Measurements from ENCODE around the gene ANXA7. TPM values are rescaled to one million over a fixed set of nuclear protein-coding genes. Genes with fewer than 3 reads are reported as not detected.

Gene ANXA7
- polyA plus RNA-seq, 2 of the 4 experiments (the other 2 are of a cell fraction), result 96.2 to 150 TPM

DNA sequence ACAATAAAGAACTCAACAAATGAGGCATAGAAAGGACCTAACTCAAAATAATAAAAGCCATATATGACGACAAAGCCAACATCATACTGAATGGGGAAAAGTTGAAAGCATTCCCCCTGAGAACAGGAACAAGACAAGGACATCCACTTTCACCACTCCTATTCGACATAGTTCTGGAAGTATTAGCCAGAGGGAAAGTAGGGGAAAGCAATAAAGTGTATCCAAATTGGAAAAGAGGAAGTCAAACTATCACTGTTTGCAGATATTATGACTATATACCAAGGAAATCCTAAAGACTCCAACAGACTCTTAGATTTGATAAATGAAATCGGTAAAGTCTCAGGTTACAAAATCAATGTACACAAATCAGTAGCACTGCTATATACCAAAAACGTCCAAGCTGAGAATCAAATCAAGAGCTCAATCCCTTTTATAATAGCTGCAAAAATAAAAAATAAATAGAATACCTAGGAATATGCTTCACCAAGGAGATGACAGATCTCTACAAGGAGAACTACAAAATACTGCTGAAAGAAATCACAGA lies 4.8 kb downstream of the ANXA7 start:
- no peak for DNase-seq (ENCODE audit: low read depth in 1 of 2, low spot score in 1 of 2)
- TF ChIP-seq EHMT2 (IDR thresholded peaks at IDR 0.05; ENCODE audit: low read depth), result no peak
- TF ChIP-seq, protein P1, sequence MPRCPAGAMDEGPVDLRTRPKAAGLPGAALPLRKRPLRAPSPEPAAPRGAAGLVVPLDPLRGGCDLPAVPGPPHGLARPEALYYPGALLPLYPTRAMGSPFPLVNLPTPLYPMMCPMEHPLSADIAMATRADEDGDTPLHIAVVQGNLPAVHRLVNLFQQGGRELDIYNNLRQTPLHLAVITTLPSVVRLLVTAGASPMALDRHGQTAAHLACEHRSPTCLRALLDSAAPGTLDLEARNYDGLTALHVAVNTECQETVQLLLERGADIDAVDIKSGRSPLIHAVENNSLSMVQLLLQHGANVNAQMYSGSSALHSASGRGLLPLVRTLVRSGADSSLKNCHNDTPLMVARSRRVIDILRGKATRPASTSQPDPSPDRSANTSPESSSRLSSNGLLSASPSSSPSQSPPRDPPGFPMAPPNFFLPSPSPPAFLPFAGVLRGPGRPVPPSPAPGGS (IDR thresholded peaks at IDR 0.05), result no peak
- no peak for TF ChIP-seq ZC3H11A (IDR thresholded peaks at IDR 0.05)
- no peak for TF ChIP-seq PHF8 (IDR thresholded peaks at IDR 0.05; ENCODE audit: borderline replicate concordance, low read depth)
- TF ChIP-seq, protein P2, sequence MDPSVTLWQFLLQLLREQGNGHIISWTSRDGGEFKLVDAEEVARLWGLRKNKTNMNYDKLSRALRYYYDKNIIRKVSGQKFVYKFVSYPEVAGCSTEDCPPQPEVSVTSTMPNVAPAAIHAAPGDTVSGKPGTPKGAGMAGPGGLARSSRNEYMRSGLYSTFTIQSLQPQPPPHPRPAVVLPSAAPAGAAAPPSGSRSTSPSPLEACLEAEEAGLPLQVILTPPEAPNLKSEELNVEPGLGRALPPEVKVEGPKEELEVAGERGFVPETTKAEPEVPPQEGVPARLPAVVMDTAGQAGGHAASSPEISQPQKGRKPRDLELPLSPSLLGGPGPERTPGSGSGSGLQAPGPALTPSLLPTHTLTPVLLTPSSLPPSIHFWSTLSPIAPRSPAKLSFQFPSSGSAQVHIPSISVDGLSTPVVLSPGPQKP (IDR thresholded peaks at IDR 0.05; ENCODE audit: low read depth, low read length), result no peak
- no peak for TF ChIP-seq USF2 (IDR thresholded peaks at IDR 0.05)
- TF ChIP-seq EP300 (IDR thresholded peaks at IDR 0.05), result no peak
- no peak for TF ChIP-seq CBX2 (IDR thresholded peaks at IDR 0.05; ENCODE audit: borderline replicate concordance, low read depth)
- TF ChIP-seq, protein P3, sequence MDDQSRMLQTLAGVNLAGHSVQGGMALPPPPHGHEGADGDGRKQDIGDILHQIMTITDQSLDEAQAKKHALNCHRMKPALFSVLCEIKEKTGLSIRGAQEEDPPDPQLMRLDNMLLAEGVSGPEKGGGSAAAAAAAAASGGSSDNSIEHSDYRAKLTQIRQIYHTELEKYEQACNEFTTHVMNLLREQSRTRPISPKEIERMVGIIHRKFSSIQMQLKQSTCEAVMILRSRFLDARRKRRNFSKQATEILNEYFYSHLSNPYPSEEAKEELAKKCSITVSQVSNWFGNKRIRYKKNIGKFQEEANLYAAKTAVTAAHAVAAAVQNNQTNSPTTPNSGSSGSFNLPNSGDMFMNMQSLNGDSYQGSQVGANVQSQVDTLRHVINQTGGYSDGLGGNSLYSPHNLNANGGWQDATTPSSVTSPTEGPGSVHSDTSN (IDR thresholded peaks at IDR 0.05), result no peak
- no peak for TF ChIP-seq HOXB13 (CRISPR knock-in tag; IDR thresholded peaks at IDR 0.05; ENCODE audit: low read depth)
- TF ChIP-seq KDM5A (IDR thresholded peaks at IDR 0.05), result no peak
- TF ChIP-seq ESRRA (IDR thresholded peaks at IDR 0.05; ENCODE audit: borderline replicate concordance, low read length), result no peak
- no peak for TF ChIP-seq SMC3 (IDR thresholded peaks at IDR 0.05)
- TF ChIP-seq, protein P4, sequence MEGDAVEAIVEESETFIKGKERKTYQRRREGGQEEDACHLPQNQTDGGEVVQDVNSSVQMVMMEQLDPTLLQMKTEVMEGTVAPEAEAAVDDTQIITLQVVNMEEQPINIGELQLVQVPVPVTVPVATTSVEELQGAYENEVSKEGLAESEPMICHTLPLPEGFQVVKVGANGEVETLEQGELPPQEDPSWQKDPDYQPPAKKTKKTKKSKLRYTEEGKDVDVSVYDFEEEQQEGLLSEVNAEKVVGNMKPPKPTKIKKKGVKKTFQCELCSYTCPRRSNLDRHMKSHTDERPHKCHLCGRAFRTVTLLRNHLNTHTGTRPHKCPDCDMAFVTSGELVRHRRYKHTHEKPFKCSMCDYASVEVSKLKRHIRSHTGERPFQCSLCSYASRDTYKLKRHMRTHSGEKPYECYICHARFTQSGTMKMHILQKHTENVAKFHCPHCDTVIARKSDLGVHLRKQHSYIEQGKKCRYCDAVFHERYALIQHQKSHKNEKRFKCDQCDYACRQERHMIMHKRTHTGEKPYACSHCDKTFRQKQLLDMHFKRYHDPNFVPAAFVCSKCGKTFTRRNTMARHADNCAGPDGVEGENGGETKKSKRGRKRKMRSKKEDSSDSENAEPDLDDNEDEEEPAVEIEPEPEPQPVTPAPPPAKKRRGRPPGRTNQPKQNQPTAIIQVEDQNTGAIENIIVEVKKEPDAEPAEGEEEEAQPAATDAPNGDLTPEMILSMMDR (IDR thresholded peaks at IDR 0.05), result no peak
- TF ChIP-seq HDAC2 (IDR thresholded peaks at IDR 0.05), result no peak
- no peak for TF ChIP-seq RARB (CRISPR knock-in tag; IDR thresholded peaks at IDR 0.05)
- no peak for ATAC-seq
- Histone ChIP-seq H3K4me1 (peaks cover 31% of the 10 kb centered on the region; the same call in 2 of the 3 replicates), H3K27ac (no peak overlapping the region), H3K4me2 (no peak overlapping the region), H3K4me3 (no peak overlapping the region), H3K9me3 (no peaks in the 10 kb centered on the region)
- POLR2A ChIA-PET, result no interaction called here
- WGBS (ENCODE audit: missing lambda C conversion rate), result 71% methylated on average over 4 of the region's 4 CpGs
- CTCF ChIA-PET, result interaction anchor here (0.6 to 0.9 kb wide), 2 partner anchors 8 to 11 kb away, joined by 4 read pairs; no protein-coding TSS in a partner anchor
- no peak for FAIRE-seq

DNA sequence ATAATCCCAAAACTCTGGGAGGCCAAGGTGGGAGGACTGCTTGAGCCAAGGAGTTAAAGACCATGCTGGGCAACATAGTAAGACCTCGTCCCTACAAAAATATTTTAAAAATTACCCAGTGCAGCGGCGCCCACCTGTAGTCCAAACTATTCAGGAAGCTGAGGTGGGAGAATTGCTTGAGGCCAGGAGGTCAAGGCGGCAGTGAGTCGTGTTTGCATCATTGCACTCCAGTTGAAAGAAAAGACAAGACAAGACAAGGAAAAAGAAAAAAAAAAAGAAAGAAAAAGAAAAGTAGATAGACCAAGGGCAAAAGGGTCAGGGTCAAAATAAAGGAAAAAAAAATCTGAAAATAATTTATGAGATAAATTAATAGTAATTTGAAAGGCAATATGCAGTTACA lies 5.8 kb downstream of the ANXA7 start:
- POLR2A ChIA-PET, result no interaction called here
- CTCF ChIA-PET, result interaction anchor here (0.9 to 1.4 kb wide), 2 partner anchors 29 to 144 kb away, joined by 3 to 4 read pairs; no protein-coding TSS in a partner anchor

More for the DNA sequence above, 5.8 kb downstream of the ANXA7 start:
- H3K4me3 ChIP-seq, result no peak overlapping the region
- no peak overlapping the region for H3K4me2 ChIP-seq
- 82% methylated on average over 5 of the region's 5 CpGs for WGBS (ENCODE audit: missing lambda C conversion rate)
- H3K4me1 ChIP-seq, result peaks cover 31% of the 10 kb centered on the region; the same call in 2 of the 3 replicates
- no peak for DNase-seq (ENCODE audit: low read depth in 1 of 2, low spot score in 1 of 2)
- TF ChIP-seq FOSB (CRISPR knock-in tag; IDR thresholded peaks at IDR 0.05) (no peak), NFE2L2 (conservative IDR thresholded peaks at IDR 0.05; ENCODE audit: low read length) (no peak), ATOH8 (CRISPR knock-in tag; IDR thresholded peaks at IDR 0.05; ENCODE audit: low read depth) (no peak), HDAC2 (IDR thresholded peaks at IDR 0.05) (no peak), NPAS2 (CRISPR knock-in tag; IDR thresholded peaks at IDR 0.05; ENCODE audit: borderline replicate concordance) (no peak), JUNB (IDR thresholded peaks at IDR 0.05) (no peak), RARB (CRISPR knock-in tag; IDR thresholded peaks at IDR 0.05) (no peak), E2F6 (IDR thresholded peaks at IDR 0.05; ENCODE audit: borderline replicate concordance, low read depth) (no peak)
- ATAC-seq, result no peak
- H3K27ac ChIP-seq, result no peak overlapping the region
- no peaks in the 10 kb centered on the region for H3K9me3 ChIP-seq
- no peak for FAIRE-seq

Measured in A549 (cell line).